HEK293T (cell line): ENCODE results near the gene ABCC6.
"Not testable (repeated sequence)": the region's sequence is repeated elsewhere in the genome, so short reads cannot be mapped to it uniquely, and the experiment has no call there.

Experiments used
- ELF4 ChIP-seq: fragments of 450-650 bp; IDR thresholded peaks from 2 replicates; pipeline ENCODE4 v1.6.1; 2017; ENCODE audit warnings: antibody characterized with exemption
- HDGF ChIP-seq: fragments of 450-650 bp; IDR thresholded peaks from 2 replicates; pipeline ENCODE4 v1.6.1; 2017; ENCODE audit warnings: antibody characterized with exemption, borderline replicate concordance
- LEF1 ChIP-seq: fragments of 450-650 bp; IDR thresholded peaks from 2 replicates; pipeline ENCODE4 v1.6.1; 2017; ENCODE audit warnings: mild to moderate bottlenecking, borderline replicate concordance
- SUZ12 ChIP-seq: fragments of 450-650 bp; IDR thresholded peaks from 2 replicates; pipeline ENCODE4 v1.6.1; 2016; ENCODE audit warnings: mild to moderate bottlenecking

DNA sequence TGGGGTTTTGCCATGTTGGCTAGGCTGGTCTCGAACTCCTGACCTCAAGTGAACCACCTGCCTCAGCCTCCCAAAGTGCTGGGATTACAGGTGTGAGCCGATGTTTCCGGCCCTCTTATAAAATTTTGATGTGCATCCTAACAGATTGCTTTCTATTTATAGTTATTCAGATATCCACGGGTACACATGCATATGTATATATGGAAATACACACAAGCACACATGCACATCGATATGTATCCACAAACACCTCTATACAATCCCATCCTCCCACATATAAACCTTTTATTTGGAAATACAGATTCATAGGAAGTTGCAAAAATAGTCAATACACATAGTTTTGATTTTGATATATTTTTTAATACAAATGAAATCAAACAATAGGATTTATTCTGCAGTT, 14.4 kb upstream of the ABCC6 start:
- TF ChIP-seq ELF4, SUZ12, LEF1, HDGF: not testable (repeated sequence)
